GM12878 (cell line): Measurements from ENCODE around the gene P2RX6. TPM values are rescaled to one million over a fixed set of nuclear protein-coding genes. Genes with fewer than 3 reads are reported as not detected.

ENCODE experiments used
- E2F8 ChIP-seq: fragments of 450-650 bp; IDR thresholded peaks from 2 replicates; pipeline ENCODE4 v1.6.1; 2018; ENCODE audit warnings: mild to moderate bottlenecking, low read depth, moderate library complexity; ENCODE audit not compliant: partially characterized antibody
- ELK1 ChIP-seq: IDR thresholded peaks from 2 replicates; pipeline ENCODE4 v1.6.1; 2012; ENCODE audit warnings: low read depth, low read length, improper control_type of control experiment
- EZH2 ChIP-seq: IDR thresholded peaks from 2 replicates; pipeline ENCODE4 v1.6.1; 2012; ENCODE audit warnings: low read depth, mild to moderate bottlenecking, control low read depth, inconsistent platforms, low read length, borderline replicate concordance; ENCODE audit not compliant: control insufficient read depth
- FOS ChIP-seq: IDR thresholded peaks from 3 replicates; pipeline ENCODE4 v1.6.1; 2011; ENCODE audit warnings: borderline replicate concordance; ENCODE audit not compliant: insufficient read length; ENCODE audit errors: extremely low read depth
- GABPA ChIP-seq: IDR thresholded peaks from 2 replicates; pipeline ENCODE4 v1.6.1; 2014; ENCODE audit warnings: antibody characterized with exemption, low read depth, mild to moderate bottlenecking, inconsistent platforms
- GATAD2B ChIP-seq: fragments of 450-650 bp; conservative IDR thresholded peaks from 2 replicates; pipeline ENCODE4 v1.6.1; 2017; ENCODE audit warnings: low read depth, mild to moderate bottlenecking, moderate library complexity
- HDAC2 ChIP-seq: fragments of 200-600 bp; sonication (generic); IDR thresholded peaks from 2 replicates; pipeline ENCODE4 v1.6.1; 2017
- IKZF2 ChIP-seq, 2 experiments: fragments of 450-650 bp; IDR thresholded peaks; 2 replicates each; pipeline ENCODE4 v1.6.1; 2017; ENCODE audit warnings: mild to moderate bottlenecking in 2 of 2, moderate library complexity in 2 of 2
- KAT2A ChIP-seq: conservative IDR thresholded peaks from 2 replicates; pipeline ENCODE4 v1.6.1; 2011; ENCODE audit warnings: low read depth, low read length; ENCODE audit not compliant: control insufficient read depth
- MLLT1 ChIP-seq: fragments of 450-650 bp; IDR thresholded peaks from 2 replicates; pipeline ENCODE4 v1.6.1; 2016; ENCODE audit warnings: mild to moderate bottlenecking
- MXI1 ChIP-seq: fragments of 150-350 bp; IDR thresholded peaks from 2 replicates; pipeline ENCODE4 v1.6.1; 2011; ENCODE audit warnings: low read depth, mild to moderate bottlenecking, inconsistent platforms, low read length, improper control_type of control experiment
- SMAD5 ChIP-seq: IDR thresholded peaks from 2 replicates; pipeline ENCODE4 v1.6.1; 2016; ENCODE audit warnings: antibody characterized with exemption, low read depth
- SP1 ChIP-seq: IDR thresholded peaks from one replicate; pipeline ENCODE4 v1.6.1; 2011; ENCODE audit warnings: low read depth, low read length
- SUPT20H ChIP-seq: IDR thresholded peaks from 2 replicates; pipeline ENCODE4 v1.6.1; 2011; ENCODE audit warnings: low read depth, mild to moderate bottlenecking, low read length, moderate library complexity, borderline replicate concordance; ENCODE audit not compliant: control insufficient read depth
- TBL1XR1 ChIP-seq: IDR thresholded peaks from 2 replicates; pipeline ENCODE4 v1.6.1; 2012; ENCODE audit warnings: low read depth, low read length, improper control_type of control experiment
- TCF3 ChIP-seq: IDR thresholded peaks from 2 replicates; pipeline ENCODE4 v1.6.1; 2012; ENCODE audit warnings: low read depth, mild to moderate bottlenecking, low read length, borderline replicate concordance; ENCODE audit not compliant: insufficient read depth
- polyA plus RNA-seq, 11 experiments: library from polyadenylated mRNA; depleted of rRNA in 4 of 11; unstranded in 6 of 11; stranded (reverse) in 5 of 11; fragments of >200 nt; fragmentation: Nextera tagmentation in 4 of 11; fragmentation: Illumina TruSeq in 1 of 11; extraction: Ambion mirVana in 4 of 11; extraction: Trizol in 1 of 11; gene quantifications; 1 replicate in 1 of 11; 2 replicates in 10 of 11; pipeline versions ENCODE4 v1.2.1 to v1.2.3, GENCODE V29; 2011 to 2016; ENCODE audit warnings: inconsistent platforms in 2 of 11, missing spikeins in 2 of 11, low read depth in 1 of 11
- total RNA-seq, 4 experiments: library from RNA; depleted of rRNA in 3 of 4; stranded (reverse); fragments of >200 nt in 3 of 4; fragmentation: Illumina TruSeq in 1 of 4; extraction: Trizol in 1 of 4; gene quantifications; 2 replicates each; pipeline versions ENCODE4 v1.2.1 to v1.2.3, GENCODE V29; 2013 to 2021
- TF ChIP-seq, protein P1 (sequence below): fragments of 450-650 bp; conservative IDR thresholded peaks from 2 replicates; pipeline ENCODE4 v1.6.1; 2017; ENCODE audit warnings: mild to moderate bottlenecking, moderate library complexity
- TF ChIP-seq, protein P2 (sequence below): IDR thresholded peaks from 2 replicates; pipeline ENCODE4 v1.6.1; 2012; ENCODE audit warnings: low read length, inconsistent platforms
- TF ChIP-seq, protein P3 (sequence below): fragments of 450-650 bp; IDR thresholded peaks from 2 replicates; pipeline ENCODE4 v1.6.1; 2016; ENCODE audit warnings: mild to moderate bottlenecking

The P2RX6 gene
- total and polyA plus RNA-seq, 10 of the 15 experiments (the other 5 are each of a cell fraction or from before 2014, with no cell fraction given), result 0.03 to 0.21 (median 0.07) TPM; not detected in 5

DNA sequence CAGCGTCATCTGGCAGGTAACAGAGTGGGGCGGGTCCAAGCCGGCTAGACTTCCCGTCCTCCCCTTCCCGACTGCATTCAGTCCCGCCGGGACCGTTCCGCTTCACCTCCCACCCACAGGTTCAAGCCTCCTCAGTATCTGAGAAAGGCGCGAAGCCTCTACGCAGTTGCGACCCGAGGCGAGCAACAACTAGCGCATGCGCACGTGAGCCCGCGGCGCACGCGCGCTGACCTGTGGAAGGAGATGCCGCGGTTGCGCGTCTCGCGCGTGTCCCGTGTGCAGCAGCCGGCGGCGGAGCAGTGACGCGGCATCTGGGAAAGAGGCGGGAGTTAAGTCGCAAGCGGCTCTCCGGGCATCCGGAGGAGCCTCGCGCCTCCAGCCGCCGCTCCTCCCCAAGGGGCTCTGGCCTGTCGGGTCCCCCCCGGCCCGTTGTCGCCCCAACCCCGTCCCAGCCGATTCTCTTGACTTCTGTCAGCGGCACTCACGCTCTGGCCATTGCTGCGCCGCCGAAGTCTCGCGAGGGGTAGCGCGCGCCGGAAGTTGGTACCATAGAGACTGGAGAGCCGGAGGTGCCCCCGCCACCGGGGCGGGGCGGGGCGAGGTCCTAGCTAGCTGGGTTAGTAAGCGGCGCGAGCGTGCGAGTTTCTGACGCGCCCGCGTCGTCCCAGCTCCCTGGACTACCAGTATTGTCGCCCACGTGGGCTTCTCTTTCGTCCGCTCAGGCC, 13.2 kb upstream of the P2RX6 start, which contains the start of gene THAP7 (continued):
- TF ChIP-seq TCF3 (no peak; the same call in 1 of the 2 replicates), GATAD2B (peak; percentile 72), ELK1 (peak; percentile 83), E2F8 (no peak), SMAD5 (peak; percentile 82), GABPA (peak; percentile 81), SUPT20H (no peak), KAT2A (no peak), SP1 (peak; percentile 19), MLLT1 (0 out of 2 replicates have a peak, but pooled peaks have one; percentile 11), HDAC2 (no peak), EZH2 (no peak), FOS (no peak), IKZF2 (IDR thresholded peaks at IDR 0.05) (peak; percentile 48 to 63; a peak in 3 of 4 replicates), TBL1XR1 (no peak), MXI1 (peak; percentile 60; the same call in 1 of the 2 replicates)
- TF ChIP-seq, protein P1, sequence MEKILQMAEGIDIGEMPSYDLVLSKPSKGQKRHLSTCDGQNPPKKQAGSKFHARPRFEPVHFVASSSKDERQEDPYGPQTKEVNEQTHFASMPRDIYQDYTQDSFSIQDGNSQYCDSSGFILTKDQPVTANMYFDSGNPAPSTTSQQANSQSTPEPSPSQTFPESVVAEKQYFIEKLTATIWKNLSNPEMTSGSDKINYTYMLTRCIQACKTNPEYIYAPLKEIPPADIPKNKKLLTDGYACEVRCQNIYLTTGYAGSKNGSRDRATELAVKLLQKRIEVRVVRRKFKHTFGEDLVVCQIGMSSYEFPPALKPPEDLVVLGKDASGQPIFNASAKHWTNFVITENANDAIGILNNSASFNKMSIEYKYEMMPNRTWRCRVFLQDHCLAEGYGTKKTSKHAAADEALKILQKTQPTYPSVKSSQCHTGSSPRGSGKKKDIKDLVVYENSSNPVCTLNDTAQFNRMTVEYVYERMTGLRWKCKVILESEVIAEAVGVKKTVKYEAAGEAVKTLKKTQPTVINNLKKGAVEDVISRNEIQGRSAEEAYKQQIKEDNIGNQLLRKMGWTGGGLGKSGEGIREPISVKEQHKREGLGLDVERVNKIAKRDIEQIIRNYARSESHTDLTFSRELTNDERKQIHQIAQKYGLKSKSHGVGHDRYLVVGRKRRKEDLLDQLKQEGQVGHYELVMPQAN, result peak; percentile 46; the same call in 1 of the 2 replicates
- TF ChIP-seq, protein P2, sequence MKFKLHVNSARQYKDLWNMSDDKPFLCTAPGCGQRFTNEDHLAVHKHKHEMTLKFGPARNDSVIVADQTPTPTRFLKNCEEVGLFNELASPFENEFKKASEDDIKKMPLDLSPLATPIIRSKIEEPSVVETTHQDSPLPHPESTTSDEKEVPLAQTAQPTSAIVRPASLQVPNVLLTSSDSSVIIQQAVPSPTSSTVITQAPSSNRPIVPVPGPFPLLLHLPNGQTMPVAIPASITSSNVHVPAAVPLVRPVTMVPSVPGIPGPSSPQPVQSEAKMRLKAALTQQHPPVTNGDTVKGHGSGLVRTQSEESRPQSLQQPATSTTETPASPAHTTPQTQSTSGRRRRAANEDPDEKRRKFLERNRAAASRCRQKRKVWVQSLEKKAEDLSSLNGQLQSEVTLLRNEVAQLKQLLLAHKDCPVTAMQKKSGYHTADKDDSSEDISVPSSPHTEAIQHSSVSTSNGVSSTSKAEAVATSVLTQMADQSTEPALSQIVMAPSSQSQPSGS, result no peak
- TF ChIP-seq, protein P3, sequence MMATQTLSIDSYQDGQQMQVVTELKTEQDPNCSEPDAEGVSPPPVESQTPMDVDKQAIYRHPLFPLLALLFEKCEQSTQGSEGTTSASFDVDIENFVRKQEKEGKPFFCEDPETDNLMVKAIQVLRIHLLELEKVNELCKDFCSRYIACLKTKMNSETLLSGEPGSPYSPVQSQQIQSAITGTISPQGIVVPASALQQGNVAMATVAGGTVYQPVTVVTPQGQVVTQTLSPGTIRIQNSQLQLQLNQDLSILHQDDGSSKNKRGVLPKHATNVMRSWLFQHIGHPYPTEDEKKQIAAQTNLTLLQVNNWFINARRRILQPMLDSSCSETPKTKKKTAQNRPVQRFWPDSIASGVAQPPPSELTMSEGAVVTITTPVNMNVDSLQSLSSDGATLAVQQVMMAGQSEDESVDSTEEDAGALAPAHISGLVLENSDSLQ, result peak; percentile 67
